HepG2 (cell line): ENCODE measurements around the gene HEXD. TPM values are rescaled to one million over a fixed set of nuclear protein-coding genes. Genes with fewer than 3 reads are reported as not detected.

Experiments used
- ARHGAP35 ChIP-seq: sonication (generic); formaldehyde crosslinking; IDR thresholded peaks from 2 replicates; pipeline ENCODE4 v1.9.0; 2022; ENCODE audit warnings: mild to moderate bottlenecking, inconsistent platforms, moderate library complexity, missing genetic modification reagents, borderline replicate concordance
- DNMT1 ChIP-seq: sonication (generic); formaldehyde crosslinking; IDR thresholded peaks from 2 replicates; pipeline ENCODE4 v1.5.1; 2020; ENCODE audit warnings: mild to moderate bottlenecking, missing genetic modification reagents
- HOXA9 ChIP-seq: sonication (generic); formaldehyde crosslinking; IDR thresholded peaks from 2 replicates; pipeline ENCODE4 v1.8.1; 2022; ENCODE audit warnings: missing genetic modification reagents, mild to moderate bottlenecking, moderate library complexity, borderline replicate concordance
- MIER3 ChIP-seq: IDR thresholded peaks from 2 replicates; pipeline ENCODE4 v1.6.1; 2016; ENCODE audit warnings: missing compliant biosample characterization, borderline replicate concordance
- MXD4 ChIP-seq: IDR thresholded peaks from 2 replicates; pipeline ENCODE4 v1.6.1; 2016; ENCODE audit warnings: mild to moderate bottlenecking, missing biosample characterization, missing genetic modification reagents
- SP140L ChIP-seq: sonication (generic); formaldehyde crosslinking; IDR thresholded peaks from 2 replicates; pipeline ENCODE4 v1.4.0; 2020; ENCODE audit warnings: missing genetic modification reagents, borderline replicate concordance
- ZC3H4 ChIP-seq: sonication (generic); formaldehyde crosslinking; IDR thresholded peaks from 2 replicates; pipeline ENCODE4 v1.4.0; 2020; ENCODE audit warnings: missing genetic modification reagents, borderline replicate concordance
- ZNF629 ChIP-seq: sonication (generic); formaldehyde crosslinking; conservative IDR thresholded peaks from 2 replicates; pipeline ENCODE4 v1.5.0; 2020; ENCODE audit warnings: missing genetic modification reagents
- ZSCAN9 ChIP-seq: IDR thresholded peaks from 2 replicates; pipeline ENCODE4 v1.6.1; 2016; ENCODE audit warnings: borderline replicate concordance
- polyA plus RNA-seq, 8 experiments: library from polyadenylated mRNA; depleted of rRNA in 3 of 8; stranded (reverse) in 7 of 8; unstranded in 1 of 8; fragments of >200 nt; fragmentation: Illumina TruSeq in 4 of 8; extraction: Trizol in 4 of 8; gene quantifications; 2 replicates each; pipeline versions ENCODE4 v1.2.1 to v1.2.3, GENCODE V29; 2011 to 2016; ENCODE audit warnings: low read depth in 4 of 8, missing spikeins in 1 of 8, mixed read lengths in 1 of 8; ENCODE audit not compliant: insufficient read depth in 1 of 8
- total RNA-seq, 5 experiments: library from RNA; depleted of rRNA; stranded (reverse); fragments of >200 nt; fragmentation: Illumina TruSeq; extraction: Trizol; gene quantifications; 2 replicates each; pipeline ENCODE4 v1.2.3, GENCODE V29; 2016; ENCODE audit warnings: low read depth in 1 of 5
- TF ChIP-seq, protein P1 (sequence below), 2 experiments: sonication (generic) in 1 of 2; formaldehyde crosslinking in 1 of 2; IDR thresholded peaks; 2 replicates each; pipeline versions ENCODE4 v1.6.1 to v1.9.0; 2014 to 2022; ENCODE audit warnings: antibody characterized with exemption in 1 of 2, borderline replicate concordance in 1 of 2, inconsistent platforms in 1 of 2, low read depth in 1 of 2, missing genetic modification reagents in 1 of 2
- TF ChIP-seq, protein P2 (sequence below): sonication (generic); formaldehyde crosslinking; IDR thresholded peaks from 2 replicates; pipeline ENCODE4 v1.8.1; 2023; ENCODE audit warnings: mild to moderate bottlenecking, missing genetic modification reagents
- TF ChIP-seq, protein P3 (sequence below): sonication (generic); formaldehyde crosslinking; IDR thresholded peaks from 2 replicates; pipeline ENCODE4 v1.5.1; 2020; ENCODE audit warnings: mild to moderate bottlenecking, missing genetic modification reagents, moderate library complexity
- TF ChIP-seq, protein P4 (sequence below): fragments of 450-650 bp; IDR thresholded peaks from 2 replicates; pipeline ENCODE4 v1.6.1; 2017; ENCODE audit warnings: mild to moderate bottlenecking

HEXD gene
- total and polyA plus RNA-seq, 2 of the 13 experiments (the other 11 are each of a cell fraction or from before 2014, with no cell fraction given): 22.3 to 41.8 TPM

DNA sequence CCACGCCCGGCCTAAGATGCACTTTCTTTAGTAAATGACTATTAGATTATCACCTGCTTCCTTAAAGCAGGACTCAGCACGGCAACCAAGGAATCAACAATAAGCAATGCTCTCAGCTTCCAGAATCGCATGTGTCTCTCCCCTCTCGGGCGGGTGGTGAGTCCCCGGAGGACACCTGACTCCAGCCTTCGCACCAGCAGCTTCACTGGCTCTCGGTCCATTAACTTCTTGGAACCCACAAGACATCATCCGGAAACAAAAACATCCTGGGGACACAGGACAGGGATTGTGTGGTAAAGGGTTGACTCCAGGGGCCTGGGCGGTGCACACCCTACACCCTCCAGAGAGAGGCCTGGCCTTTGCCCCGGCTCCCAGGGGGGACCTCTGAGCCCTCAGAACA is 23.9 kb upstream of the HEXD start (continued):
- no peak for TF ChIP-seq MXD4 (CRISPR knock-in tag)
- no peak for TF ChIP-seq HOXA9 (CRISPR knock-in tag)
- TF ChIP-seq, protein P1, sequence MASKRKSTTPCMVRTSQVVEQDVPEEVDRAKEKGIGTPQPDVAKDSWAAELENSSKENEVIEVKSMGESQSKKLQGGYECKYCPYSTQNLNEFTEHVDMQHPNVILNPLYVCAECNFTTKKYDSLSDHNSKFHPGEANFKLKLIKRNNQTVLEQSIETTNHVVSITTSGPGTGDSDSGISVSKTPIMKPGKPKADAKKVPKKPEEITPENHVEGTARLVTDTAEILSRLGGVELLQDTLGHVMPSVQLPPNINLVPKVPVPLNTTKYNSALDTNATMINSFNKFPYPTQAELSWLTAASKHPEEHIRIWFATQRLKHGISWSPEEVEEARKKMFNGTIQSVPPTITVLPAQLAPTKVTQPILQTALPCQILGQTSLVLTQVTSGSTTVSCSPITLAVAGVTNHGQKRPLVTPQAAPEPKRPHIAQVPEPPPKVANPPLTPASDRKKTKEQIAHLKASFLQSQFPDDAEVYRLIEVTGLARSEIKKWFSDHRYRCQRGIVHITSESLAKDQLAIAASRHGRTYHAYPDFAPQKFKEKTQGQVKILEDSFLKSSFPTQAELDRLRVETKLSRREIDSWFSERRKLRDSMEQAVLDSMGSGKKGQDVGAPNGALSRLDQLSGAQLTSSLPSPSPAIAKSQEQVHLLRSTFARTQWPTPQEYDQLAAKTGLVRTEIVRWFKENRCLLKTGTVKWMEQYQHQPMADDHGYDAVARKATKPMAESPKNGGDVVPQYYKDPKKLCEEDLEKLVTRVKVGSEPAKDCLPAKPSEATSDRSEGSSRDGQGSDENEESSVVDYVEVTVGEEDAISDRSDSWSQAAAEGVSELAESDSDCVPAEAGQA (IDR thresholded peaks at IDR 0.05; ENCODE audit: low read depth): no peak
- TF ChIP-seq, protein P1 (CRISPR knock-in tag; IDR thresholded peaks at IDR 0.05; ENCODE audit: borderline replicate concordance): no peak
- TF ChIP-seq, protein P2, sequence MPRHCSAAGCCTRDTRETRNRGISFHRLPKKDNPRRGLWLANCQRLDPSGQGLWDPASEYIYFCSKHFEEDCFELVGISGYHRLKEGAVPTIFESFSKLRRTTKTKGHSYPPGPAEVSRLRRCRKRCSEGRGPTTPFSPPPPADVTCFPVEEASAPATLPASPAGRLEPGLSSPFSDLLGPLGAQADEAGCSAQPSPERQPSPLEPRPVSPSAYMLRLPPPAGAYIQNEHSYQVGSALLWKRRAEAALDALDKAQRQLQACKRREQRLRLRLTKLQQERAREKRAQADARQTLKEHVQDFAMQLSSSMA (CRISPR knock-in tag): no peak
- no peak for TF ChIP-seq ZC3H4 (CRISPR knock-in tag)
- no peak for TF ChIP-seq SP140L (CRISPR knock-in tag)
- TF ChIP-seq DNMT1 (CRISPR knock-in tag): no peak
- TF ChIP-seq, protein P3, sequence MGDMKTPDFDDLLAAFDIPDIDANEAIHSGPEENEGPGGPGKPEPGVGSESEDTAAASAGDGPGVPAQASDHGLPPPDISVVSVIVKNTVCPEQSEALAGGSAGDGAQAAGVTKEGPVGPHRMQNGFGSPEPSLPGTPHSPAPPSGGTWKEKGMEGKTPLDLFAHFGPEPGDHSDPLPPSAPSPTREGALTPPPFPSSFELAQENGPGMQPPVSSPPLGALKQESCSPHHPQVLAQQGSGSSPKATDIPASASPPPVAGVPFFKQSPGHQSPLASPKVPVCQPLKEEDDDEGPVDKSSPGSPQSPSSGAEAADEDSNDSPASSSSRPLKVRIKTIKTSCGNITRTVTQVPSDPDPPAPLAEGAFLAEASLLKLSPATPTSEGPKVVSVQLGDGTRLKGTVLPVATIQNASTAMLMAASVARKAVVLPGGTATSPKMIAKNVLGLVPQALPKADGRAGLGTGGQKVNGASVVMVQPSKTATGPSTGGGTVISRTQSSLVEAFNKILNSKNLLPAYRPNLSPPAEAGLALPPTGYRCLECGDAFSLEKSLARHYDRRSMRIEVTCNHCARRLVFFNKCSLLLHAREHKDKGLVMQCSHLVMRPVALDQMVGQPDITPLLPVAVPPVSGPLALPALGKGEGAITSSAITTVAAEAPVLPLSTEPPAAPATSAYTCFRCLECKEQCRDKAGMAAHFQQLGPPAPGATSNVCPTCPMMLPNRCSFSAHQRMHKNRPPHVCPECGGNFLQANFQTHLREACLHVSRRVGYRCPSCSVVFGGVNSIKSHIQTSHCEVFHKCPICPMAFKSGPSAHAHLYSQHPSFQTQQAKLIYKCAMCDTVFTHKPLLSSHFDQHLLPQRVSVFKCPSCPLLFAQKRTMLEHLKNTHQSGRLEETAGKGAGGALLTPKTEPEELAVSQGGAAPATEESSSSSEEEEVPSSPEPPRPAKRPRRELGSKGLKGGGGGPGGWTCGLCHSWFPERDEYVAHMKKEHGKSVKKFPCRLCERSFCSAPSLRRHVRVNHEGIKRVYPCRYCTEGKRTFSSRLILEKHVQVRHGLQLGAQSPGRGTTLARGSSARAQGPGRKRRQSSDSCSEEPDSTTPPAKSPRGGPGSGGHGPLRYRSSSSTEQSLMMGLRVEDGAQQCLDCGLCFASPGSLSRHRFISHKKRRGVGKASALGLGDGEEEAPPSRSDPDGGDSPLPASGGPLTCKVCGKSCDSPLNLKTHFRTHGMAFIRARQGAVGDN (CRISPR knock-in tag): no peak
- TF ChIP-seq ARHGAP35 (CRISPR knock-in tag): no peak
- no peak for TF ChIP-seq MIER3 (CRISPR knock-in tag)
- TF ChIP-seq ZSCAN9 (CRISPR knock-in tag): no peak
- TF ChIP-seq, protein P4, sequence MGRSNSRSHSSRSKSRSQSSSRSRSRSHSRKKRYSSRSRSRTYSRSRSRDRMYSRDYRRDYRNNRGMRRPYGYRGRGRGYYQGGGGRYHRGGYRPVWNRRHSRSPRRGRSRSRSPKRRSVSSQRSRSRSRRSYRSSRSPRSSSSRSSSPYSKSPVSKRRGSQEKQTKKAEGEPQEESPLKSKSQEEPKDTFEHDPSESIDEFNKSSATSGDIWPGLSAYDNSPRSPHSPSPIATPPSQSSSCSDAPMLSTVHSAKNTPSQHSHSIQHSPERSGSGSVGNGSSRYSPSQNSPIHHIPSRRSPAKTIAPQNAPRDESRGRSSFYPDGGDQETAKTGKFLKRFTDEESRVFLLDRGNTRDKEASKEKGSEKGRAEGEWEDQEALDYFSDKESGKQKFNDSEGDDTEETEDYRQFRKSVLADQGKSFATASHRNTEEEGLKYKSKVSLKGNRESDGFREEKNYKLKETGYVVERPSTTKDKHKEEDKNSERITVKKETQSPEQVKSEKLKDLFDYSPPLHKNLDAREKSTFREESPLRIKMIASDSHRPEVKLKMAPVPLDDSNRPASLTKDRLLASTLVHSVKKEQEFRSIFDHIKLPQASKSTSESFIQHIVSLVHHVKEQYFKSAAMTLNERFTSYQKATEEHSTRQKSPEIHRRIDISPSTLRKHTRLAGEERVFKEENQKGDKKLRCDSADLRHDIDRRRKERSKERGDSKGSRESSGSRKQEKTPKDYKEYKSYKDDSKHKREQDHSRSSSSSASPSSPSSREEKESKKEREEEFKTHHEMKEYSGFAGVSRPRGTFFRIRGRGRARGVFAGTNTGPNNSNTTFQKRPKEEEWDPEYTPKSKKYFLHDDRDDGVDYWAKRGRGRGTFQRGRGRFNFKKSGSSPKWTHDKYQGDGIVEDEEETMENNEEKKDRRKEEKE: no peak
- TF ChIP-seq ZNF629 (CRISPR knock-in tag): no peak
